Stimulated activated CD8-positive, alpha-beta memory T cell treated with anti-CD3 and anti-CD28 coated beads, Interleukin-4, amount 100 ng/mL, for 24 hours (primary cell): ENCODE measurements around the gene KRT27.
"Not testable (repeated sequence)": the region's sequence is repeated elsewhere in the genome, so short reads cannot be mapped to it uniquely, and the experiment has no call there.

ENCODE experiments used
- DNase-seq: peaks from one replicate; pipeline ENCODE4 v3.0.0-alpha.2; 2020; ENCODE audit warnings: low read depth

The KRT27 gene

GRCh38 chr17:40753804-40754203 is 28.5 kb downstream of the KRT27 start:
- DNase-seq: no peak

- DNase-seq: no peak
Observed at GRCh38 chr17:40751065-40751464, 31.3 kb downstream of the KRT27 start.

GRCh38 chr17:40750391-40750790 is 32.0 kb downstream of the KRT27 start:
- no peak for DNase-seq

GRCh38 chr17:40748666-40749065 is 33.7 kb downstream of the KRT27 start:
- DNase-seq: not testable (repeated sequence)

GRCh38 chr17:40738553-40738952 is 43.8 kb downstream of the KRT27 start:
- no peak for DNase-seq

- no peak for DNase-seq
Observed at GRCh38 chr17:40735016-40735415, 47.3 kb downstream of the KRT27 start.

GRCh38 chr17:40734018-40734417 is 48.3 kb downstream of the KRT27 start:
- no peak for DNase-seq

GRCh38 chr17:40730970-40731369 is 51.4 kb downstream of the KRT27 start:
- no peak for DNase-seq

GRCh38 chr17:40727447-40728231 is 54.7 kb downstream of the KRT27 start:
- DNase-seq: no peak

- DNase-seq: no peak
Observed at GRCh38 chr17:40726919-40727318, 55.4 kb downstream of the KRT27 start.
